ENCODE data around the gene C19orf53. TPM values are rescaled to one million over a fixed set of nuclear protein-coding genes. Genes with fewer than 3 reads are reported as not detected.
A peak's percentile ranks its signal among the peaks of the same experiment; 100 is the strongest.

The C19orf53 gene
- total and polyA plus RNA-seq, 2 of the 13 experiments (the other 11 are each of a cell fraction or from before 2014, with no cell fraction given) = 129 to 130 TPM

DNA sequence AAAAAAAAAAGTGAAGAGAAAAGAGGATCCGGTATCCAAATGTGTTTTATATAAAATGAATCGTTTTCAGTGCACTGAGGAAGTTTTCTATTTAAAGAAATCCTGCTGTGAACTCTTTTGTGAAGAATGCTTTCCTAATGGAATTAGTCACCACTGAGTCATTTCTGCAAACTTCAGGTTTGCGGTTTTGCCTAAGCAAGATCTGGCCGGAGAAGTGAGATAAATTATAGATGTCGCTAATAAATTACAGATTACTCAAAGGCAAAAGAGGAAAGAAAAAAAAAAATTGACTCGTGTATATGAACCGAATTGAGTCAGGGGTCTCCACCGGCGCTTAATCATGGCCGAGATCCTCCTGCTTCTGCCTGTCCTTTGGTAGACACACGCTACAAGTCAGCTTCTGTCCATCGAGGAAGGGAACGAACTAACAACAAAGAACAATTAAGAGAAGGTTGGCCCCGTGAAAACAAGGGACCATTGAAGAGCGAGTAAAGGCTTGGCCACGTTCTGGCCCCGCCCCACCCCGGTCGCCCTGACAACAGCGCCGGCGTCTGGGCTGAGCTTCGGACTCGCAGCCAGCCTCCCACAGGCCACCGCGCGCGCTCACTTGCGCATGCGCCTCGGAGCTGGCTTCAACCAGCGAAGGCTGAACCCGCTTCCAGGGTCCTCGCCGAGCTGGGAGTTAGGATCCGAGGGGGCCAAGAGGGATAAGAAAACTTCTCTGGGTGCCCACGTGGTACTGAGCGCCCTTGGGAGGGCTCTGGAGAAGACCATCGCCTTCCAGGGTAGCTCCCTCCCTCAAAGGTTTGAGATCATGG, 42.9 kb upstream of the C19orf53 start (continued):
- TF ChIP-seq RBM22 (optimal IDR thresholded peaks at IDR 0.05; ENCODE audit: low read length) (peak; percentile 91), NFKB2 (CRISPR knock-in tag; IDR thresholded peaks at IDR 0.05; ENCODE audit: borderline replicate concordance) (0 out of 2 replicates have a peak, but pooled peaks have one; percentile 47), ZNF691 (CRISPR knock-in tag; IDR thresholded peaks at IDR 0.05; ENCODE audit: borderline replicate concordance, low read depth) (no peak), ZNF580 (CRISPR knock-in tag; IDR thresholded peaks at IDR 0.05; ENCODE audit: borderline replicate concordance, low read depth) (peak; percentile 68; the same call in 1 of the 2 replicates), ZNF17 (CRISPR knock-in tag; IDR thresholded peaks at IDR 0.05) (0 out of 2 replicates have a peak, but pooled peaks have one; percentile 43), SRSF1 (optimal IDR thresholded peaks at IDR 0.05; ENCODE audit: low read depth, low read length) (no peak), ZNF335 (CRISPR knock-in tag; IDR thresholded peaks at IDR 0.05) (peak; percentile 43; the same call in 1 of the 2 replicates), HOMEZ (CRISPR knock-in tag; IDR thresholded peaks at IDR 0.05; ENCODE audit: low read depth) (peak; percentile 31; the same call in 1 of the 2 replicates), PPARG (CRISPR knock-in tag; conservative IDR thresholded peaks at IDR 0.05) (no peak), ETV5 (CRISPR knock-in tag; IDR thresholded peaks at IDR 0.05; ENCODE audit: borderline replicate concordance) (no peak; the same call in 1 of the 2 replicates), HIVEP1 (CRISPR knock-in tag; IDR thresholded peaks at IDR 0.05) (peak; percentile 23; the same call in 1 of the 2 replicates), SOX5 (CRISPR knock-in tag; IDR thresholded peaks at IDR 0.05; ENCODE audit: borderline replicate concordance) (peak; percentile 91), MYC (CRISPR knock-in tag; IDR thresholded peaks at IDR 0.05; ENCODE audit: borderline replicate concordance) (0 out of 2 replicates have a peak, but pooled peaks have one; percentile 52)
- TF ChIP-seq, protein P1, sequence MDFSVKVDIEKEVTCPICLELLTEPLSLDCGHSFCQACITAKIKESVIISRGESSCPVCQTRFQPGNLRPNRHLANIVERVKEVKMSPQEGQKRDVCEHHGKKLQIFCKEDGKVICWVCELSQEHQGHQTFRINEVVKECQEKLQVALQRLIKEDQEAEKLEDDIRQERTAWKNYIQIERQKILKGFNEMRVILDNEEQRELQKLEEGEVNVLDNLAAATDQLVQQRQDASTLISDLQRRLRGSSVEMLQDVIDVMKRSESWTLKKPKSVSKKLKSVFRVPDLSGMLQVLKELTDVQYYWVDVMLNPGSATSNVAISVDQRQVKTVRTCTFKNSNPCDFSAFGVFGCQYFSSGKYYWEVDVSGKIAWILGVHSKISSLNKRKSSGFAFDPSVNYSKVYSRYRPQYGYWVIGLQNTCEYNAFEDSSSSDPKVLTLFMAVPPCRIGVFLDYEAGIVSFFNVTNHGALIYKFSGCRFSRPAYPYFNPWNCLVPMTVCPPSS (IDR thresholded peaks at IDR 0.05) = no peak
- TF ChIP-seq, protein P2, sequence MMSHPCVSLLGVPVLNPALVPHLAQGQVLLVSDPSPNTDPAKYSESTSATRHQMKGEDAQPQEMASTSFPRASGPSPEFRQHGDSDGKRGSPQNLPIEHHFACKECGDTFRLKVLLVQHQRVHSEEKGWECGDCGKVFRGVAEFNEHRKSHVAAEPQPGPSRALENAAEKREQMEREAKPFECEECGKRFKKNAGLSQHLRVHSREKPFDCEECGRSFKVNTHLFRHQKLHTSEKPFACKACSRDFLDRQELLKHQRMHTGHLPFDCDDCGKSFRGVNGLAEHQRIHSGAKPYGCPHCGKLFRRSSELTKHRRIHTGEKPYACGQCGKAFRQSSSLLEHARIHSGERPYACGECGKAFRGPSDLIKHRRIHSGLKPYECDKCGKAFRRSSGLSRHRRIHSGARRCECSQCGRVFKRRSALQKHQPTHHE (CRISPR knock-in tag; IDR thresholded peaks at IDR 0.05; ENCODE audit: borderline replicate concordance) = 0 out of 2 replicates have a peak, but pooled peaks have one; percentile 55

All from HepG2 (cell line).